Measurements from ENCODE around the gene ASXL2.
A peak's percentile ranks its signal among the peaks of the same experiment; 100 is the strongest.
"Not testable (repeated sequence)": the region's sequence is repeated elsewhere in the genome, so short reads cannot be mapped to it uniquely, and the experiment has no call there.

The ASXL2 gene

DNA sequence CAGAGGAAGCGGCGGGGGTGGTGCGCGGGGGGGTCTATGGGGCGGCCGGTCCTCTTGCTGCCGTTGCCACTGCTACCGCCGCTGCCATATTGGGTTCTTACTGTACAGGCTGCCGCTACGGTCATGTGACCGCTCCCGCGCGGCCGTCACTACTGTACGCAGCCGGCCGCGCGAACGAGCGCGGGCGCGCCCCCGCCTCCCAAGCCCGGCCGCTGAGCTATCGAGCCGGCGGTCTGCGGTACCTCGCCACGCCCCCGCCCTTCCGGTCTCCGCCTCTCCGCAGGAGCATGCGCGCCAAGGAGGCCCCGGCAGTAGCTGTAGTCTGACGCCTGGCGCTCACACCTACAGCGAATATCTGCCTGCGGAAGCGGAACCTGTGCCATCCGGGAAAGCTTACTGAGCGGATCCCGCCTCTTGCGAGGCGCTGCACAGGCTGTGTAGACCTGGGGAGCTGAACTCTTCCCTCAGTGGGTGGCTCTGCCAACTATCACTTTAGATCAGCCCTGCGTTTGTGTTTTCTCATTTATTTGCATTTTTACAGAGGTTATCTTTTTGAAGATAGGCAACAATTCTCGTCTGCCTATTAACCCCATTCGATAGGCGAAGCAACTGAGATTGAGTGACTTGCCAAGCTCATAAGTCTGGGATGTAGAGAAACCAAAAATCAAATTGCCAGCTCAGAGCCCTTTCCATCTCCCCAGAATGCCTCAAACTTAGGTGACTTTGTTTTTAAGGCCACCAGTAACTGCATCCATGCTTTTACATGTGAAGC is at the start of gene ASXL2:
TSS of gene ASXL2 (minus strand) at position 127 of the 772 bp plus-strand sequence. CDS start 265 bp downstream, outside the sequence.
- Mint-ChIP-seq H3K4me3 (peak within 1 kb of the TSS; percentile 95 to 98), H3K4me1 (peaks cover 13 to 37% of the 10 kb centered on the region in 2 donors), H3K27ac (peak within 1 kb of the TSS; percentile 99), H3K36me3 (peaks cover 8 to 16% of the 10 kb centered on the region in 2 donors), H3K9me3 (no peaks in the 10 kb centered on the region), H3K27me3 (peaks cover 5 to 7% of the 10 kb centered on the region in 2 donors)
- DNase-seq (peak; percentile 97), ATAC-seq (replicated peaks) (peak; percentile 91 to 94)

DNA sequence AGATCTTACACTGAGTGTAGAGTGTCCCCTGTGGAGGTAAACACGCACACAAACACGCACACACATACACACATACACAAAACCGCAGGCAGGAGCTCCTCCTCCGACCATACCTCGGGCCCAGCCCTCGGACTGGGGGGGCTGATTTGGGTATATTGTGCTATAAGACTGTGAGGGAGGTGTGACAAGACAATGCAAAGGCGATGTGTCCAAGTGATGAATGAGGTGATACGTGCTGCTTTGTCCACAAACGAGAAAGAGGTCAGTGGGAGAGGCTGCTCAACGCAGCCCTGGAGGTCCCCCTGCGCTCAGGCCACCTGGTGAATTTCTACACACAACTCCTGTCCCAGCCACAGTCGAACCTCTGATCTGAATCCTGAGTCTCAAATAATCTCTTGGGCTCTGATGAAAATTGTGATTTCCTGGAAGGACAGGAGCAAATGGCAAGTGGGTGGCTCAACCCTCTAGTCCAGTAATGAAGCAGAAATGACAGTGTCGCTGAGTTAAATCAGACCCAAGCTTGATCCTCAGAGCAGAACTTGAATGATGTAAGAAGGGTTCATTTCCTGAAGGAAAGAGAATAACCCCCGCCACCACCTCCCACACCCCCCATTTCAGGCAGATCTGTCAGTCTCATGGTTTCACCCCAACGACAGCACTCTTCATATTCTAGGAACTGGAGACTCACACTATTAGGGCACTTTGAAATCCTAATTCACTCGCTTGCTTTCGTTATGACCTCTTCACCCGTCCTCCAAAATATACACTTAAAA is 48.9 kb upstream of the ASXL2 start:
- H3K36me3 Mint-ChIP-seq, result no peaks in the 10 kb centered on the region
- ATAC-seq (replicated peaks) (no peak), DNase-seq (no peak)
- no peak overlapping the region for H3K4me3 Mint-ChIP-seq
- H3K9me3 Mint-ChIP-seq, result no peaks in the 10 kb centered on the region
- H3K4me1 Mint-ChIP-seq, result no peaks in the 10 kb centered on the region
- no peaks in the 10 kb centered on the region for H3K27me3 Mint-ChIP-seq
- H3K27ac Mint-ChIP-seq, result no peak overlapping the region

DNA sequence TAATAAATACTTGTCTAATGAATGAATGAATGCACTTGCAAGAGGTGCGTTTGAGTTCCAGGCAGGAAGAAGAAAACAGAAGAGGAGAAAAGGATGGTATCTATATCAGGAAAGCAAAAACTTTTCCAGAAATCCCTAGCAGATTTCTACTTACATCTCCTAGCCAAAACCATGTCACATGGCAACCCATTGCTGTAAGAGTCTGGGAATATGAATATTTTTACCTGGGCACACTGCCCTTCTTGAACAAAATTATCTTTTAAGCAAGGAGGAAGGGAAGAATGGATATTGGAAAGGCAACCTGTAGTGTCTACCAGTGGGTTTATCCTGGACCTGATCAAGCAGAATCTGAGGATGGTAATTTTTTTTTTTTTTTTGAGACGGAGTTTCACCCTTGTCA is 44.2 kb upstream of the ASXL2 start:
- no peak for DNase-seq
- no peak for ATAC-seq (replicated peaks)
- no peak overlapping the region for H3K27ac Mint-ChIP-seq
- H3K36me3 Mint-ChIP-seq, result no peaks in the 10 kb centered on the region
- no peak overlapping the region for H3K4me3 Mint-ChIP-seq
- no peaks in the 10 kb centered on the region for H3K4me1 Mint-ChIP-seq
- H3K9me3 Mint-ChIP-seq, result no peaks in the 10 kb centered on the region
- H3K27me3 Mint-ChIP-seq, result no peaks in the 10 kb centered on the region

DNA sequence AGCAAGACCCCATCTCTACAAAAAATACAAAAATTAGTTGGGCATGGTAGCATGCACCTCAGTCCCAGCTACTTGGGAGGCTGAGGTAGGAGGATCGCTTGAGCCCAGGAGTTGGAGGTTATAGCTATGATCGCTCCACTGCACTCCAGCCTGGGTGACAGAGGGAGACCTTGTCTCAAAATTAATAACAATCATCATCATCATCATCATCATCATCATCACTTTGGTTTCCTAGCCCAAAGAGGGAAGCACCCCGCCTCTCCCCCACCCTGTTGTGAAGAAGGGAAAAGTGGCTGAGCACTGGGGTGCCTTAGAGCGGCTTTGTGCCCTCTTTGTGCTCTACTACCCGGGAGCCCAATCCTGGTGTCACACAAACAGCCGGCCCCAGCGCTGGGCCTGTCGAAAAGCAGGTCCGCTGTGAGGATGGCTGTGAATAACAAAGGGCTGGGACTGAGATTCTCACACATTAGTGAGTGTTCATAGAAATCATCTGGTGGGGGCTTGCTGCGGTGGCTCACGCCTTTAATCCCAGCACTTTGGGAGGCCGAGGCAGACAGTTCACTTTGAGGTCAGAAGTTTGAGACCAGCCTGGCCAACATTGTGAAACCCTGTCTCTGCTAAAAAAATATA is 42.6 kb upstream of the ASXL2 start:
- H3K4me3 Mint-ChIP-seq, result no peak overlapping the region
- peaks cover 6 to 9% of the 10 kb centered on the region in 2 donors for H3K4me1 Mint-ChIP-seq
- H3K27ac Mint-ChIP-seq, result no peak overlapping the region
- H3K36me3 Mint-ChIP-seq, result no peaks in the 10 kb centered on the region
- DNase-seq (no peak), ATAC-seq (replicated peaks) (no peak)
- H3K9me3 Mint-ChIP-seq, result no peaks in the 10 kb centered on the region
- peaks cover 6 to 9% of the 10 kb centered on the region in 2 donors for H3K27me3 Mint-ChIP-seq

DNA sequence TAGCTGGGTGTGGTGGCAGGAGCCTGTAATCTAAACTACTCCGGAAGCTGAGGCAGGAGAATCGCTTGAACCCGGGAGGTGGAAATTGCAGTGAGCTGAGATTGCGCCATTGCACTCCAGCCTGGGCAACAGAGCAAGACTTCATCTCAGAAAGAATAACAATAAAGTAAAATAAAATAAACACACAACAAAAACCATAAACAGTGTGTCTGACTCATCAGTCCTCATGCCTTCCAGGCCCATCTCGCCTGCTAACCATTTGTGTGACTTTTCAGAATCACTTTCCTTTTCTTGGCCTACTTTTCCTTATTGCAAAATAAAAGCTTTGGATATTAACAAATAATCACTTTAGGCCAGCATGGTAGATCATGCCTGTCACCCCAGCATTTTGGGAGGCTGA is 42.0 kb upstream of the ASXL2 start:
- Mint-ChIP-seq H3K9me3 (no peaks in the 10 kb centered on the region), H3K27ac (no peak overlapping the region), H3K4me3 (no peak overlapping the region), H3K27me3 (peaks cover 6 to 9% of the 10 kb centered on the region in 2 donors), H3K36me3 (no peaks in the 10 kb centered on the region), H3K4me1 (peaks cover 6 to 9% of the 10 kb centered on the region in 2 donors)
- ATAC-seq (replicated peaks), result no peak
- no peak for DNase-seq

DNA sequence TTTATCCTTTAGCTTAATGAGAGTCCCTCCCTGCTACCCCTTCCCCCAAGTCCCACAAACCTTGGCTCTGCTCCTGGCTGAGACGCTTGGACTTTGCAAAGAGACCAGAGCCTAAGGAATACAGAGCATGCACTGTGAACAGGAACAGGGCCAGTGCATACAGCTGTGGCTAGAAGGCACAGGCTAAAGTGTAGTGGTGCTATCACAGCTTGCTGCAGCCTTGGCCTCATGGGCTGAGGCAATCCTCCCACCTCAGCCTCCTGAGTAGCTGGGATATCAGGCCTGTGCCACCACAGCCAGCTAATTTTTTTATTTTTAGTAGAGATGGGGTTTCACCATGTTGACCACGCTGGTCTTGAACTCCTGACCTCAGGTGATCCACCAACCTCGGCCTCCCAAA is 39.5 kb upstream of the ASXL2 start:
- no peak for ATAC-seq (replicated peaks)
- no peaks in the 10 kb centered on the region for H3K36me3 Mint-ChIP-seq
- H3K4me3 Mint-ChIP-seq, result no peak overlapping the region
- peaks cover 6 to 9% of the 10 kb centered on the region in 2 donors for H3K27me3 Mint-ChIP-seq
- H3K9me3 Mint-ChIP-seq, result no peaks in the 10 kb centered on the region
- H3K27ac Mint-ChIP-seq, result no peak overlapping the region
- peaks cover 6 to 9% of the 10 kb centered on the region in 2 donors for H3K4me1 Mint-ChIP-seq
- no peak for DNase-seq

DNA sequence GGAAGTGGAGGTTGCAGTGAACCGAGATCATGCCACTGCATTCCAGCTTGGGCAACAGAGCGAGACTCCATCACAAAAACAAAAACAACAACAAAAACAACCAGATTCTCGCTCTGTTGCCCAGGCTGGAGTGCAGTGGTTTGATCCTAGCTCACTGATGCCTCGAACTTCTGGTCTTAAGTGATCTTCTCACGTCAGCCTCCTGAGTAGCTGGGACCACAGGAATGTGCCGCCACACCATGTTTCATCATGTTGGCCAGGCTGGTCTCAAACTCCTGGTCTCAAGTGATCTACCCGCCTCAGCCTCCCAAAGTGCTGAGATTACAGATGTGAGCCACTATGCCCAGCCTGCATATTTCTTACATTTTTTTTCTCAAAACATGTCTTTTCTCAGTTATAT is 39.1 kb upstream of the ASXL2 start:
- H3K9me3 Mint-ChIP-seq; H3K4me1 Mint-ChIP-seq; DNase-seq; H3K4me3 Mint-ChIP-seq; H3K36me3 Mint-ChIP-seq; H3K27me3 Mint-ChIP-seq; H3K27ac Mint-ChIP-seq; ATAC-seq (replicated peaks): not testable (repeated sequence)

DNA sequence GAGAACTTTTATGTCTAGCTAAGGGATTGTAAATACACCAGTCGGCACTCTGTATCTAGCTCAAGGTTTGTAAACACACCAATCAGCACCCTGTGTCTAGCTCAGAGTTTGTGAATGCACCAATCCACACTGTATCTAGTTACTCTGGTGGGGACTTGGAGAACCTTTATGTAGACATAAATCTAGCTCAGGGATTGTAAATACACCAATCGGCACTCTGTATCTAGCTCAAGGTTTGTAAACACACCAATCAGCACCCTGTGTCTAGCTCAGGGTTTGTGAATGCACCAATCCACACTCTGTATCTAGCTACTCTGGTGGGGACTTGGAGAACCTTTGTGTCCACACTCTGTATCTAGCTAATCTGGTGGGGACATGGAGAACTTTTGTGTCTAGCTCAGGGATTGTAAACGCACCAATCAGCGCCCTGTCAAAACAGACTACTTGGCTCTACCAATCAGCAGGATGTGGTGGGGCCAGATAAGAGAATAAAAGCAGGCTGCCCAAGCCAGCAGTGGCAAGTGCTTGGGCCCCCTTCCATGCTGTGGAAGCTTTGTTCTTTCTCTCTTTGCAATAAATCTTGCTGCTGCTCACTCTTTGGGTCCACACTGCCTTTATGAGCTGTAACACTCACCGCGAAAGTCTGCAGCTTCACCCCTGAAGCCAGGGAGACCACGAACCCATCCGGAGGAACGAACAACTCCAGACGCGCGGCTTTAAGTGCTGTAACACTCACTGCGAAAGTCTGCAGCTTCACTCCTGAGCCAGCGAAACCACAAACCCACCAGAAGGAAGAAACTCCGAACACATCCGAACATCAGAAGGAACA is 37.9 kb upstream of the ASXL2 start:
- H3K27ac Mint-ChIP-seq; H3K27me3 Mint-ChIP-seq; H3K36me3 Mint-ChIP-seq; H3K4me1 Mint-ChIP-seq; DNase-seq; H3K9me3 Mint-ChIP-seq; ATAC-seq (replicated peaks): not testable (repeated sequence)
- H3K4me3 Mint-ChIP-seq, result peak overlapping the region; percentile 73 to 82

DNA sequence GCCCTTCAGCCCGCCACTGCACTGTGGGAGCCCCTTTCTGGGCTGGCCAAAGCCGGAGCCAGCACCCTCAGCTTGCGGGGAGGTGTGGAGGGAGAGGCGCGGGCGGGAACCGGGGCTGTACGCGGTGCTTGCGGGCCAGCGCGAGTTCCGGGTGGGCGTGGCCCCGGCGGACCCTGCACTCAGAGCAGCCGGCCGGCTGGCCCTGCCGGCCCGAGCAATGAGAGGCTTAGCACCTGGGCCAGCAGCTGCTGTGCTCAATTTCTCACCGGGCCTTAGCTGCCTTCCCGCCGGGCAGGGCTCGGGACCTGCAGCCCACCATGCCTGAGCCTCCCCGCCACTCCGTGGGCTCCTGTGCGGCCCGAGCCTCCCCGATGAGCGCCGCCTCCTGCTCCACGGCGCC is 37.1 kb upstream of the ASXL2 start:
- ATAC-seq (replicated peaks); H3K36me3 Mint-ChIP-seq; H3K4me1 Mint-ChIP-seq; H3K27me3 Mint-ChIP-seq; H3K9me3 Mint-ChIP-seq; H3K27ac Mint-ChIP-seq; DNase-seq; H3K4me3 Mint-ChIP-seq: not testable (repeated sequence)

DNA sequence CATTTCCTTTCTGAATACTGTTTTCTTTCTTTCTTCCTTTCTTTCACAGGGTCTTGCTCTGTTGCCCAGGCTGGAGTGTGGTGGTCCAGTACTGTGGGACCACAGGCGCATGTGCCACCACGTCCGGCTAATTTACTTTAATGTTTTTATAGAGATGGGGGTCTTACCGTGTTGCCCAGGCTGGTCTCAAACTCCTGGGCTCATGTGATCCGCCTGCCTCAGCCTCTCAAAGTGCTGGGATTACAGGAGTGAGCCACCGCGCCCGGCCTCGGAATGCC is 35.3 kb upstream of the ASXL2 start:
- DNase-seq; H3K27ac Mint-ChIP-seq; H3K36me3 Mint-ChIP-seq; H3K9me3 Mint-ChIP-seq; H3K4me3 Mint-ChIP-seq; H3K27me3 Mint-ChIP-seq; H3K4me1 Mint-ChIP-seq; ATAC-seq (replicated peaks): not testable (repeated sequence)

DNA sequence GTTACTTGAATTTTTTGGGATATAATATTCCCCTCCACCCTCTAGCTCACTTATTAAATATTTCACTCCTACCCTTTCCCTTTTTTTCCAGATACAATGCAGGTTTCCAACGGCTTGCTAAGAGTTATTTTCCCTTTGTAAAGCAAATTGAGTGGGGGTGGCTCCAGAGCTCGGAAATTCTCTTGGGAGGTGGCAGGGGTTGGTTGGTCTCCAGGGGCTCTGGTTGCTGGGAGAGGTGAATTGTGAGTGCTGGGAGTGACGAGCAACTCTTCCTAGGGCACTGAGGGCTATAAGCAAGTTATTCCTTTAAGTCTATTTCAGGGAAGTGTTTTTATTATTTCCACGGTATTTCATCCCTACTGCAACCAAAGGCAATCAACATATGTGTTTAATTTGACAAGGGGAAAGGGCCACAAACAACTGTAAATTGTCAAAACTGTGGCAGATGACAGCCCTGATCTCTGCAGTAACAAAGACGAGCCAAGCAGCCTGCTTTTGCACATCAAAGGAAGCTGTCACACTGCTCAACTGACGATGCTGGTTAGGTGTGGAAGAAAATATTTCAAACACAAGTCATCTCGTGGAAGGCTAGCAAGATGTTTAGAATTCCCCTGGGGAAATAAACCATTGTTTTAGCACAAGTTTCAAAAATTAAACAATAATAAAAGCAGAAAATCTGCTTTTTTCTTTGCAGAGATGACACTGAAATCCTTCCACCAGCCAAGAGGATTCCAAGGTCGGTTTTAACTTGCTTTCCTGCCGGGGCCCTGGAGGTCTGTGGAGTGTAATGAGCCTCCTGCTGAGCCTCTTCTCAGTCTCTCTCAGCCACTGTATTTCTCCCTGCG is 34.8 kb upstream of the ASXL2 start:
- Mint-ChIP-seq H3K4me1 (peaks cover 6 to 9% of the 10 kb centered on the region in 2 donors), H3K27ac (no peak overlapping the region), H3K4me3 (no peak overlapping the region), H3K36me3 (no peaks in the 10 kb centered on the region), H3K9me3 (peaks cover 0 to 2% of the 10 kb centered on the region in 2 donors), H3K27me3 (peaks cover 6 to 9% of the 10 kb centered on the region in 2 donors)
- ATAC-seq (replicated peaks) (no peak), DNase-seq (no peak)

DNA sequence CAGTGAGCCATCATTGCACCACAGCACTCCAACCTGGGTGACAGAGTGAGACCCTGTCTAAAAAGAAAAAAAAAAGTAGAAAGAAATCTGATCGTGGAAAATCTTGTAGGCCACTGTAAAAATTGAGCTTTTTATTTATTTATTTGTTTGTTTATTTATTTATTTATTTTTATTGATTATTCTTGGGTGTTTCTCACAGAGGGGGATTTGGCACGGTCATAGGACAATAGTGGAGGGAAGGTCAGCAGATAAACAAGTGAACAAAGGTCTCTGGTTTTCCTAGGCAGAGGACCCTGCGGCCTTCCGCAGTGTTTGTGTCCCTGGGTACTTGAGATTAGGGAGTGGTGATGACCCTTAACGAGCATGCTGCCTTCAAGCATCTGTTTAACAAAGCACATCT is 31.3 kb upstream of the ASXL2 start:
- H3K9me3 Mint-ChIP-seq; ATAC-seq (replicated peaks); H3K27me3 Mint-ChIP-seq; H3K36me3 Mint-ChIP-seq; H3K4me1 Mint-ChIP-seq; H3K4me3 Mint-ChIP-seq; DNase-seq; H3K27ac Mint-ChIP-seq: not testable (repeated sequence)

DNA sequence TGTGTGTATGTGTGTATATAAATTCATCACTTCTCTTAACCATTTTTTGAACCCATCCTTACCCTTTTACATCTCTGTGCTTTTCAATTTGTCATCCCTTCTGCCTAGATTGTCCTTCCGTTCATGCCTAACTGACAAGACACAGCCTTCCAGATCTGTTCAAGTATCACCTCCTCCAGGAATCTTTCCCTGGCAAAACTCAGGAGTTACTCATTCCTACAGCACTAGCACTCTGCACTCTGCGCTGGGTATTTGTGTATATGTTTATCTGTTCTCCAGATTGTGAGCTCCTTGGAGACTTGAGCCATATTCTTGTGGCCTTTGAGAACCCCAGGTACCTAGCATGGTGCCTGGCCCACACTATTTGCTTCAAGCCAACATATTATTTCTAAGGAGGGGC is 26.8 kb upstream of the ASXL2 start:
- Mint-ChIP-seq H3K27ac (no peak overlapping the region), H3K27me3 (peaks cover 0 to 4% of the 10 kb centered on the region in 2 donors), H3K4me1 (no peaks in the 10 kb centered on the region), H3K4me3 (no peak overlapping the region), H3K36me3 (no peaks in the 10 kb centered on the region), H3K9me3 (no peaks in the 10 kb centered on the region)
- DNase-seq (no peak), ATAC-seq (replicated peaks) (no peak)

Data from stimulated activated naive B cell treated with anti-CD40 and anti-IgM and Interleukin-4, amounts not matched to agents 10 μg/mL and 1 μg/mL and 100 μg/mL, for 72 hours (primary cell).